Activated CD4-positive, alpha-beta T cell treated with anti-CD3 and anti-CD28 coated beads, Interleukin-2, amount 50 U/mL, for 1 hour (primary cell): ENCODE data around the gene PCDH7.

Experiments
- DNase-seq: peaks from one replicate; pipeline ENCODE4 v3.0.0-alpha.2; 2020

The PCDH7 gene

DNA sequence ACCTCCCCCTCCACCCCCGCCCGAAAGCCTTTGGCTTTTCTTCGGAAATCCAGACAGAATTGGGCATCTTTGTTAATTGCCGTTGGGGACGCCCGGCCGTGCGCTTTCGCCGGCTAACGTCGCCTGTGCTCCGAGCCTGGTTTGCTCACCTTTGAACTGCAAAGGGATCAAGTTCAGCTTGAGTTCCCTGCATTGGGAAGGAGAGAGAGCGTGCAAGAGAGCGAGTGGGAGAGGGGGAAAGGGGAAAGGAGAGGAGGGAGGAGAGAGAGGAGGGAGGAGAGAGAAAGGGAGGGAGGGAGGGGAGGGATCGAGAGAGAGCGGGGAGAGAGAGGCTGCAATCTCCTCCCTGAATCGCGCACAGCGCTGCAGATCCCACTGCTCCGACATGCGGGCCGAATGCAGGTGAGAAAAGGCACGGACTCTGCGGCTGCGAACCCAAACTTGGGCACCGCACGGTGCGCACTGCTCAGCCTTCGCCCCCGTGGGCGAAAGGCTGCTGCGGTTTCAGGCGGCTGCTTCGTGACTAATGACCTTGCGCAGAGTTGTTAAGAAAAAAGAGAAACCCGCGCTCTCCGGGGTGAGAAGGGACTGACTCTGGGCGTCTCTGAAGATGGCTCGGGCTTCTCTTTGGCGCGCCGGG lies at the start of gene PCDH7:
TSS of gene PCDH7 (plus strand) at position 349 of the 640 bp plus-strand sequence. CDS start 1,054 bp downstream, outside the sequence.
- no peak for DNase-seq

- DNase-seq: no peak
These were observed 48.2 kb upstream of the PCDH7 start for GRCh38 chr4:30671926-30672448.

DNA sequence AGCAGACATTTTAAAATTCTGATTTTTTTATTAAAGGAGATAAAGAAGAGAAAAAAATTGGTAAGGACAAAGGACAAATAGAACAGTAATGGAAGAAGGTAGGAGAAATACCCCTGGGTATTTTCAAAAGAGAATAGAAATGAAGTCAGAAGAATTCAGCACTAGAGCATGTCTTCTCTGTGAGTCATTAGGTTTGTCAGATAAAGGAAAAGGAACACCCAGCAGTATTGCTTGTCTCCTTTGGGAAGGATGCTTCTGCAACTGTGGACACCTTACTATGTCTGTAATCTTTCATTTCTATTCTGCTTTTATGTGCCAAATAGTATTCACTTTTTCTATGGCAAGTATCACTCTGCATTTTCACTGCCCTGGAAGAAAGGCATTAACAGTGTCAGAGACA lies 24.0 kb upstream of the PCDH7 start:
- DNase-seq: no peak

GRCh38 chr4:30714408-30715031 lies 5.6 kb upstream of the PCDH7 start:
- DNase-seq: no peak

- no peak for DNase-seq
These were observed 4.0 kb upstream of the PCDH7 start for GRCh38 chr4:30716158-30716557.

DNA sequence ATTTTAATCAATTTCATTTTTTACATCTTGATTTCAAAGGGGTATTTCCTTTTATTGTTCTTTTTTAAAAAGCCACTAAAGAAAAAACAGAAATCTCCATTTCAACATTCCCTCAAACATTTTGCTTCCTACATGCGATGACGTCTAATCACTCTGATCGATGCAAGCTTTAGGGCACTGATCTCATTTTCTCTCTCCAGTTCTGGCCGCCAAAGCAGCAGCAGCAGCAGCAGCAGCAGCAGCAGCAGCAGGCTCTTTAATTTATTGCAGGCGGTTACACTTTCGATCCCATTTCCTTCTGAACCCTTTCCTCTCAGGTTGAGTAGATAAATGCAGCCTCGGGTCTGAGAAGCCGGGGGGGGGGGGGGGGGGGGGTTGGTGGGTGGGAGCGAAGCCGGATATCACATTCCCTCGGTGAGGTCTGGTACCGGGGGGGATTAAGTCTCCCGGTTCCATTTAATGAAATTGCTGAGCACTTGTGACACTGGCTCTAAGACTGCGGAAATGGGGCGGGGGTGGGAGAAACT lies 3.4 kb upstream of the PCDH7 start:
- DNase-seq: no peak

GRCh38 chr4:30717208-30718020 lies 2.8 kb upstream of the PCDH7 start:
- DNase-seq: no peak

- DNase-seq: no peak
These were observed 2.1 kb upstream of the PCDH7 start for GRCh38 chr4:30718021-30718542.

DNA sequence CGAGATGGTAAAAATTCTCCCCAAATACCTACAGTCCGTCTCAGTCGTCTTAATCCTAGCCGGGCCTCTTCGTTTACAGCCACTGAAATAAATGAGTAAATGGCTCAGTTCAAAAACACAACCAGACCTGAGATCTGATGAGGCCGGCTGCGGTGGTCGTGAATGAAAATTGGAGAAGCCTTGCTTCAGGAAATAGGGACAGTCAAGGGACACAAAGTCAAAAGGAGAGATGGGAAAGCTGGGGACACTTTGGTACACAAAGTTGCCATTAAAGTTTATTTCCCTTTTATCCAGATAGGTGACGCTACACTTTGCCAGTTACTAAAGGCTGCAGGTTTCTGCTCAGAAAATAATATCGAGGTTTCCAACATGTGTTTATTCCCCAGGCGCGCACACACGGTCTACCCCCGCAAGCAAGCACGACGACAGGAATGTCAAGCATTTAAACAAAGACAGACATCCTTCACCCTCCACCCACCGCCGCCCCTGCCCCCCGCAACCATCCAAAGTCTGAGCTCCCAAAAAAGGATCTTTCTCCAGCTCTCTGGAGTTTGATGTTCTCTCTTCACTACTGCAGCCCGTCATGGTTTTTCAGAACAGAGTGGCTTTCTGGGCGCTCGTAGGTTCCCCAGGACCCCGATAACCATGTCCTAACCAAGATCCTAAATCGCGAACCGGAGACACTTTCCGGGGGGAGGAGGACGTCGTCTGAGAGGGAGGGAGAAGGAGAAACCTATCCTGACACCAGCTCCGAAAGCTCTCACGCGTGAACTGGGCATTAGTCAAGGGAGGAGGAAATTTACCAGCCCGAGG lies 1.3 kb upstream of the PCDH7 start:
- DNase-seq: no peak

- DNase-seq: no peak
These were observed 632 bp upstream of the PCDH7 start for GRCh38 chr4:30719454-30720020.

GRCh38 chr4:30720661-30721184 lies 554 bp downstream of the PCDH7 start:
- DNase-seq: no peak

- no peak for DNase-seq
These were observed 1.3 kb downstream of the PCDH7 start for GRCh38 chr4:30721185-30722091.

- DNase-seq: no peak
These were observed 1.9 kb downstream of the PCDH7 start for GRCh38 chr4:30722092-30722358.

- no peak for DNase-seq
These were observed 2.4 kb downstream of the PCDH7 start for GRCh38 chr4:30722359-30723200.

- DNase-seq: no peak
These were observed 3.2 kb downstream of the PCDH7 start for GRCh38 chr4:30723201-30723955.

DNA sequence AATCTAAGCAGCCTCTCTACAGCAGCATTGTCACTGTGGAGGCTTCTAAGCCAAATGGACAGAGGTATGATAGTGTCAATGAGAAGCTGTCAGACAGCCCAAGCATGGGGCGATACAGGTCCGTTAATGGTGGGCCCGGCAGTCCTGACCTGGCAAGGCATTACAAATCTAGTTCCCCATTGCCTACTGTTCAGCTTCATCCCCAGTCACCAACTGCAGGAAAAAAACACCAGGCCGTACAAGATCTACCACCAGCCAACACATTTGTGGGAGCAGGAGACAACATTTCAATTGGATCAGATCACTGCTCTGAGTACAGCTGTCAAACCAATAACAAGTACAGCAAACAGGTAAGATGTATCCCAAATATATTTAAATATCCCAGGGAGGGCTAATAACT lies 4.1 kb downstream of the PCDH7 start:
- no peak for DNase-seq

DNA sequence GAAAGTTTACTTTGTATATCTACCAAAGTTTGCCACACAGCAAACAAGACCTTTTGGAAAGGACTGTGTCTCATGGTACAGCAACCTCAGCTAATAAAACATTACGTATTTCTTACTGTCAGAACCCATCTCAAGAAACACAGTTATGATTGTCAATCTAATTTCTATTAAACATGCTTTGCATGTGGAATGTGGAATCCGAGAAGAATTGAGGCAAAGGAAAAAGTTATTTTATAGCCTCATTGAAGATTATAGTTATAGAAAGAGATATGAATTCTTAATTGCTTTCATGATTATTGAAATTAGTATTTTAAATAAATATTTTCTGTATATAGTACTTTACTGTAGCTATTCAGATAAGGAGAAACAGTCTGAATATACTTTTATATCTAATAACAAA lies 5.4 kb downstream of the PCDH7 start:
- no peak for DNase-seq

DNA sequence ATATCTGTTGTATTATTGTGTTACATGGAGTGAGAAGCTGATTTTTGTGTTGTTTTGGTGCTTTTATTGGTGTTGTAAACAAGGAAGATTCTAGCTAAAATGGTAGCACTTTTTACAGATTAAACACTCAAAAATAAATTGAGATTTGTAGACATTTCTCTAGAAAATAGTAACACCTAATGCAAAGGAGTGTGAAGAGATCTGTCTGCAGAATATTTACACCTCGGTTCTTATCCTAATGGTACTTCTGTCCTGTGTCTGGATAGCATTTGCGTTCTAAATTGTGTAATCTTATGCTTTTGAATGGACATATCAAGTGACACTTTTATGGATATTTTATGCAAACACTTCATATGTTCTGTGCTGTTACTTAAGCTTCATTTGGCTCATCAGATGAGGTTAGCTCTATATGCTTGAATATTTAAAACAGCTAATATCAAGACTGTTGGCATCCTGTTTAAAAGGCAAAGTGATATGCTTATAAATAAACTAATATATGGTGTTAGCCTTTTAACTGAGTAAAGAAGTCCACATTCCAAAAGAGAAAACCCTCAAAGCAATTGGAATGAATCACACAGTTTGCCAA lies 6.0 kb downstream of the PCDH7 start:
- DNase-seq: no peak

DNA sequence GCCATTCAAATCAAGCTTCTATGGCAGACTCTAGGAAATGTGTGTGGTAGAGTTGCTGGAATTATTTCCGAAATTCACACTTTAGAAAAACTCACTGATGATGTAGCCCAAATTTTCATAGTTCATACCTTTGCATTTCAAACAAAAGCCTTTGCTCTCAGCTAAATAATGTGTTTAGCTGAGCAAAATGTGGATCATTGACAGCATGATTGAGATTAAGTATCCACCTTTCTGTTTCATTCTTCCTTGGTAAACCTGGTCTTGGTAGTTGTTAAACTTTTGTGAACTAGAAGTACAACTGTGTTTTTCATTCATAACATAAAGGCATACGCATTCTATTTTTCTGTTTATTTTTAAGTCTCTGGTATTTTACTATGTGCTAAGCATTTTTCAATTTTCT lies 7.2 kb downstream of the PCDH7 start:
- DNase-seq: no peak
